Stimulated activated naive CD8-positive, alpha-beta T cell treated with anti-CD3 and anti-CD28 coated beads, Interleukin-15, amount 100 ng/mL, for 72 hours (primary cell): ENCODE results near the gene NAV2.

Source experiments
- ATAC-seq: fragments of 150-1000 bp; cut with Tn5 transposase; 2 replicates; pipeline ENCODE4 v1.10.0; 2021; ENCODE audit warnings: mild to moderate bottlenecking, moderate library complexity
- DNase-seq, 2 donors: peaks; one replicate each; pipeline ENCODE4 v3.0.0; 2021 to 2022
- H3K27ac Mint-ChIP-seq, 2 donors: one replicate each; pipeline ENCODE4 v1.8.0; 2022; ENCODE audit warnings: mild to moderate bottlenecking in 2 of 2, mixed read lengths in 2 of 2, moderate library complexity in 2 of 2
- H3K27me3 Mint-ChIP-seq: one replicate; pipeline ENCODE4 v1.8.0; 2022; ENCODE audit warnings: mixed read lengths
- H3K4me1 Mint-ChIP-seq: one replicate; pipeline ENCODE4 v1.8.0; 2022; ENCODE audit warnings: mild to moderate bottlenecking, mixed read lengths
- H3K4me3 Mint-ChIP-seq, 2 donors: one replicate each; pipeline ENCODE4 v1.8.0; 2022; ENCODE audit warnings: mild to moderate bottlenecking in 2 of 2, mixed read lengths in 2 of 2, moderate library complexity in 1 of 2
- H3K9me3 Mint-ChIP-seq, 2 donors: one replicate each; pipeline ENCODE4 v1.8.0; 2022; ENCODE audit warnings: mixed read lengths in 2 of 2

NAV2 gene

GRCh38 chr11:20161230-20161918, 448.7 kb downstream of the NAV2 start:
- ATAC-seq (no peak), DNase-seq (peak in 1 of 2 donors; percentile 19)
- Mint-ChIP-seq H3K4me3 (no peak overlapping the region), H3K4me1 (peaks cover 57% of the 10 kb centered on the region), H3K27ac (peak overlapping the region in 1 of 2 donors; percentile 79), H3K9me3 (peaks cover 5 to 8% of the 10 kb centered on the region in 2 donors), H3K27me3 (peaks cover 99% of the 10 kb centered on the region)

- H3K4me3 Mint-ChIP-seq, result peak overlapping the region in 1 of 2 donors; percentile 8
- ATAC-seq, result no peak
- DNase-seq, result no peak
- peaks cover 52% of the 10 kb centered on the region for H3K4me1 Mint-ChIP-seq
- H3K27ac Mint-ChIP-seq, result peak overlapping the region in 1 of 2 donors; percentile 79
- peaks cover 100% of the 10 kb centered on the region for H3K27me3 Mint-ChIP-seq
- peaks cover 5 to 8% of the 10 kb centered on the region in 2 donors for H3K9me3 Mint-ChIP-seq
Observed at GRCh38 chr11:20161923-20162744, 449.5 kb downstream of the NAV2 start.

GRCh38 chr11:20162824-20163782, 450.5 kb downstream of the NAV2 start:
- ATAC-seq (peak; percentile 55), DNase-seq (peak; percentile 11 to 27)
- Mint-ChIP-seq H3K27ac (peak overlapping the region in 1 of 2 donors; percentile 91), H3K4me1 (peaks cover 42% of the 10 kb centered on the region), H3K9me3 (peaks cover 5 to 8% of the 10 kb centered on the region in 2 donors), H3K4me3 (peak overlapping the region; percentile 75 to 81), H3K27me3 (peaks cover 100% of the 10 kb centered on the region)

DNA sequence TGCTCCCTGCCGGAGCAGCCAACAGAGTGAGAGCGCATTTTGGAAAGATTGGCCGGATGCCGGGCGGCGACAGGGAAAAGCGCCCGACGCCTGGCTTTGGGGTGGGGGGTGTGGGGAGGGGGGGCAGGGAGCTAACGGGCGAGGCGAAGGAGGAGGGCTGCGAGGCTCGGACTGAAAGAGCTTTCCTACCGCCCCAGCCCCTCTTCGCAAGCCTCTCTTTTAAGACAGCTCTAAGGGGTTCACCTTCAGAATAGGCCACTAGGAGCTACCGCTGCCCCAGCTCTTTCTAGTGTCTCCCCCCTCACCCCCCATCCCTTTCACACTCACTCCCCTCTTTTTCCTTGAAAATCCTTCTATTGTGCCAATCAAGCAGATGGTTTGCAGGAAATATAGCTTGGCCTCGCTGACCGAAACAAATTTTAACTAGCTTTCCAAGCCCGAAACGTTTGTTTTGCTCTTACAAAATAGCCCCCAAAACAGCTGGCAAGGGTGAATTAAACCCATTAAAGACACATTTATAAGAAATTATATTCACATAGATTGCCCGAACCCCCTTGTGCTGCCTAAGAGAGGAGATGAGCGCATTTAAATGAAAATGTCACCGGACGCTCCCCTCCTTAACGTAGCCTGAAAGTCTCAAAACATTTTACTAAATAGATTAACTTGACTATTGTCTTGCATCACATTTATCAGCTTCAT, 451.3 kb downstream of the NAV2 start:
- H3K27ac Mint-ChIP-seq, result no peak overlapping the region
- peak overlapping the region; percentile 75 to 81 for H3K4me3 Mint-ChIP-seq
- H3K27me3 Mint-ChIP-seq, result peaks cover 96% of the 10 kb centered on the region
- peaks cover 34% of the 10 kb centered on the region for H3K4me1 Mint-ChIP-seq
- peaks cover 4 to 5% of the 10 kb centered on the region in 2 donors for H3K9me3 Mint-ChIP-seq
- ATAC-seq (no peak), DNase-seq (no peak)
